ENCODE data around the gene PHKA2.

DNA sequence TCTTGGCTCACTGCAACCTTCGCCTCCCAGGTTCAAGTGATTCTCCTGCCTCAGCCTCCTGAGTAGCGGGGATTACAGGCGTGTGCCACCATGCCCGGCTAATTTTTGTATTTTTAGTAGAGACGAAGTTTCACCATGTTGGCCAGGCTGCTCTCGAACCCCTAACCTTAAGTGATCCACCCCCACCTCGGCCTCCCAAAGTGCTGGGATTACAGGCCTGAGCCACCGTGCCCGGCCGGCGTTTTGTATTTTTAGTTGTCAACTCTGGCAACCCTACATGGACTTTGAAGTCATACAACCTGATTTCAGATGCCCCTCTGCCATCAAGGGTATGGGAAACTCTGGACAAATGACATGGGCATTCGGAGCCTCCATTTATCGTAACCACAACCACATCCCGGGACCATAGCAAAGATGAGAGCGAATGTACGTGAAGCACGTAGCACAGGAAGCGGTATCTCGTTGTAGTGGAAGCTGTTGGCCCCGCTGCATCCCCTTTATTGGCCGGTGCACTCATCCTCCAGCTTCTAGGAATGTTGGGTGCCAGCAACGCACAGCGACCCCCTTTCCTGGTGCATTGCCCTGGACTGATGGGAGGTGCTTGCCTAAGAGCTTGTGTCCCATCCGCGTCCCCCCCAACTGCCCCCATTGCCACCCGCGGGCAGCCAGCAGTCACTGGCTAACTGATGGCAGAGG, 109.2 kb downstream of the PHKA2 start:
- no peak for TF ChIP-seq CHD2 (IDR thresholded peaks at IDR 0.05; ENCODE audit: low read length, partially characterized antibody)
- TF ChIP-seq POLR2A (IDR thresholded peaks at IDR 0.05; ENCODE audit: low read length): no peak
- TF ChIP-seq JUNB (IDR thresholded peaks at IDR 0.05): no peak
- TF ChIP-seq, protein P1, sequence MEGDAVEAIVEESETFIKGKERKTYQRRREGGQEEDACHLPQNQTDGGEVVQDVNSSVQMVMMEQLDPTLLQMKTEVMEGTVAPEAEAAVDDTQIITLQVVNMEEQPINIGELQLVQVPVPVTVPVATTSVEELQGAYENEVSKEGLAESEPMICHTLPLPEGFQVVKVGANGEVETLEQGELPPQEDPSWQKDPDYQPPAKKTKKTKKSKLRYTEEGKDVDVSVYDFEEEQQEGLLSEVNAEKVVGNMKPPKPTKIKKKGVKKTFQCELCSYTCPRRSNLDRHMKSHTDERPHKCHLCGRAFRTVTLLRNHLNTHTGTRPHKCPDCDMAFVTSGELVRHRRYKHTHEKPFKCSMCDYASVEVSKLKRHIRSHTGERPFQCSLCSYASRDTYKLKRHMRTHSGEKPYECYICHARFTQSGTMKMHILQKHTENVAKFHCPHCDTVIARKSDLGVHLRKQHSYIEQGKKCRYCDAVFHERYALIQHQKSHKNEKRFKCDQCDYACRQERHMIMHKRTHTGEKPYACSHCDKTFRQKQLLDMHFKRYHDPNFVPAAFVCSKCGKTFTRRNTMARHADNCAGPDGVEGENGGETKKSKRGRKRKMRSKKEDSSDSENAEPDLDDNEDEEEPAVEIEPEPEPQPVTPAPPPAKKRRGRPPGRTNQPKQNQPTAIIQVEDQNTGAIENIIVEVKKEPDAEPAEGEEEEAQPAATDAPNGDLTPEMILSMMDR (IDR thresholded peaks at IDR 0.05): no peak
- TF ChIP-seq, protein P2, sequence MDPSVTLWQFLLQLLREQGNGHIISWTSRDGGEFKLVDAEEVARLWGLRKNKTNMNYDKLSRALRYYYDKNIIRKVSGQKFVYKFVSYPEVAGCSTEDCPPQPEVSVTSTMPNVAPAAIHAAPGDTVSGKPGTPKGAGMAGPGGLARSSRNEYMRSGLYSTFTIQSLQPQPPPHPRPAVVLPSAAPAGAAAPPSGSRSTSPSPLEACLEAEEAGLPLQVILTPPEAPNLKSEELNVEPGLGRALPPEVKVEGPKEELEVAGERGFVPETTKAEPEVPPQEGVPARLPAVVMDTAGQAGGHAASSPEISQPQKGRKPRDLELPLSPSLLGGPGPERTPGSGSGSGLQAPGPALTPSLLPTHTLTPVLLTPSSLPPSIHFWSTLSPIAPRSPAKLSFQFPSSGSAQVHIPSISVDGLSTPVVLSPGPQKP (IDR thresholded peaks at IDR 0.05; ENCODE audit: low read depth, low read length): no peak
- no peak for TF ChIP-seq CBX8 (IDR thresholded peaks at IDR 0.05)

Measured in A549 (cell line).